Mononuclear cell (primary cell): ENCODE measurements around the gene SGMS1. TPM values are rescaled to one million over a fixed set of nuclear protein-coding genes. Genes with fewer than 3 reads are reported as not detected.
"Not testable (repeated sequence)": the region's sequence is repeated elsewhere in the genome, so short reads cannot be mapped to it uniquely, and the experiment has no call there.

ENCODE experiments used
- H3K27me3 ChIP-seq: 2 replicates; pipeline ENCODE4 v1.6.0; 2011; ENCODE audit warnings: low read length, control low read depth; ENCODE audit not compliant: insufficient read depth
- H3K4me1 ChIP-seq: 2 replicates; pipeline ENCODE4 v1.5.1; 2011; ENCODE audit warnings: mild to moderate bottlenecking, low read length, control low read depth; ENCODE audit not compliant: insufficient read depth
- H3K4me3 ChIP-seq: 2 replicates; pipeline ENCODE4 v1.5.1; 2011; ENCODE audit warnings: mild to moderate bottlenecking, low read length, moderate library complexity
- H3K9me3 ChIP-seq: 2 replicates; pipeline ENCODE4 v1.5.1; 2011; ENCODE audit warnings: low read depth, mild to moderate bottlenecking, control low read depth, low read length
- total RNA-seq: library from RNA; depleted of rRNA; stranded (reverse); fragments of >200 nt; gene quantifications from one replicate; pipeline ENCODE4 v1.2.3, GENCODE V29; 2012

Gene SGMS1
- total RNA-seq, 1 donor, result 62.8 TPM

DNA sequence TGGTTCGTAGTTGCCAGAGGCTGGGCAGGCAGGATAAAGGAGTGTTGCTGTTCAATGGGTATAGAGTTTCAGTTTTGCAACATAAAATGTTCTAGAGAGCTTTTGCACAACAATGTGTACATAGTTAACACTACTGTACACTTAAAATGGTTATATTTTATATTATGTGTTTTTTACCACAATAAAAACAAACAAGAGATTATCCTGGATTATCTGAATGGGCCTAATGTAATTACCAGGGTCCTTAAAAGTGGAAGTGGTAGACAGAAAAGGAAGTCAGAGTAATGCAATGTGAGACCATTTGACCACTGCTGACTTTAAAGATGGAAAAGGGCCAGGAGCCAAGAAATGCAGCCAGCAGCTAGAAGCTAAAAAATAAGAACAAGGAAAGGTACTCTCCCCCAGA lies 159.7 kb downstream of the SGMS1 start:
- Histone ChIP-seq H3K4me1 (peaks cover 33% of the 10 kb centered on the region), H3K4me3 (no peak overlapping the region), H3K27me3 (no peaks in the 10 kb centered on the region), H3K9me3 (no peaks in the 10 kb centered on the region)

DNA sequence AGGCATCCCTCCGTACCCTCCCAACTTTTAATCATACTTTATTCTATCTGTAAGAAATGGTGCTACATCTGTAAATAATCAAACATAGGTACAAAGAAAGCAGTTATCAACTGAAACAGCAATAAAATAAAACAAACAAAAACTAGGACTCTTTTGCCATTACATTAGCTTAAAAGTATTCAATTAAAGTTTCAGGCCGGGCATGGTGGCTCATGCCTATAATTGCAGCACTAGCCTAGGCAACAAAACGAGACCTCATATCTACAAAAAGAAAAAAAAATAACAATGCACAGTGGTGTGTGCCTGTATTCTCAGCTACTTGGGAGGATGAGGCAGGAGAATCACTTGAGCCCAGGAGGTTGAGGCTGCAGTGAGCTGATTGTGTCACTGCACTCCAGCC lies 161.9 kb downstream of the SGMS1 start:
- H3K9me3 ChIP-seq, result no peaks in the 10 kb centered on the region
- peaks cover 39% of the 10 kb centered on the region for H3K4me1 ChIP-seq
- H3K4me3 ChIP-seq, result no peak overlapping the region
- H3K27me3 ChIP-seq, result no peaks in the 10 kb centered on the region

DNA sequence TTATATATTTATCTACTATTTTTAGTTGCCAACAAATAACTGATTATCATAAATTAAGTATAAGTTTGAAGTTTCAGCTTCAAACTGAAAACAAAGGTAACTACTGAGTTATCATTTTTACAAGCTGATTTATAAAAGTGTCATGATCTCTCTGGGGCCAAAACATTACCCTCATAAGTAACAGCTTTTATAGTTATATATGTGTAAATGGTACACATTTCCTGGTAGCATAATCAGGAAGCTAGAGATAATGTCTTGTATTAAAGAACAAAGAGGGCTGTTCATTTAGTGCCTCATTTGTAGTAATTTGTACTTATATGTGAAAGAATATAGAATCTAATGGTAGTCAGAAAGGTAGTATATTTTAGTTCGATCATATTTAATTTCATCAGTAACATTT lies 162.6 kb downstream of the SGMS1 start:
- Histone ChIP-seq H3K27me3 (no peaks in the 10 kb centered on the region), H3K4me1 (peaks cover 42% of the 10 kb centered on the region), H3K4me3 (no peak overlapping the region), H3K9me3 (no peaks in the 10 kb centered on the region)

- H3K27me3 ChIP-seq, result no peaks in the 10 kb centered on the region
- H3K9me3 ChIP-seq, result no peaks in the 10 kb centered on the region
- peaks cover 33% of the 10 kb centered on the region for H3K4me1 ChIP-seq
- H3K4me3 ChIP-seq, result no peak overlapping the region
Measured at GRCh38 chr10:50456719-50457118, 167.0 kb downstream of the SGMS1 start.

DNA sequence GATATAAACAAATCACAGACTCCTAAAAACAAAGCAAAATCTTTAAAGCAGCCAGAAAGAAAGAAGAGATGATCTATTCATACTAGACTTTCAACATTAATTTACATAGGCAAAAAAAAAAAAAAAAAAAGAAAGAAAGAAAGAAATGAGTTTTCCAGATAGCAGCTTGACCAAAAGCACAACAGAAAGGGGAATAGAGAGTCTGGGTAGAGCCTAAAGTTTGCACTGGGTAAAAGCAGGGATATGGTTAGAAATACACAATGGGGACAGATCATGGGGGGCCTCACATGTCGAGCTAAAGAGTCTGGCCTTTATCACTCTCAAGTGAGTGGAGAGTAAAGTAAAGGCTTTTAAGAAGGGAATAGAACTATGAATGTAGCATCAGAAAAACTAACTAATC lies 169.8 kb downstream of the SGMS1 start:
- Histone ChIP-seq H3K4me1 (peaks cover 26% of the 10 kb centered on the region), H3K9me3 (no peaks in the 10 kb centered on the region), H3K27me3 (no peaks in the 10 kb centered on the region), H3K4me3 (no peak overlapping the region)

- H3K4me1 ChIP-seq, result peaks cover 26% of the 10 kb centered on the region
- H3K9me3 ChIP-seq, result no peaks in the 10 kb centered on the region
- H3K4me3 ChIP-seq, result no peak overlapping the region
- no peaks in the 10 kb centered on the region for H3K27me3 ChIP-seq
Measured at GRCh38 chr10:50452603-50453002, 171.2 kb downstream of the SGMS1 start.

DNA sequence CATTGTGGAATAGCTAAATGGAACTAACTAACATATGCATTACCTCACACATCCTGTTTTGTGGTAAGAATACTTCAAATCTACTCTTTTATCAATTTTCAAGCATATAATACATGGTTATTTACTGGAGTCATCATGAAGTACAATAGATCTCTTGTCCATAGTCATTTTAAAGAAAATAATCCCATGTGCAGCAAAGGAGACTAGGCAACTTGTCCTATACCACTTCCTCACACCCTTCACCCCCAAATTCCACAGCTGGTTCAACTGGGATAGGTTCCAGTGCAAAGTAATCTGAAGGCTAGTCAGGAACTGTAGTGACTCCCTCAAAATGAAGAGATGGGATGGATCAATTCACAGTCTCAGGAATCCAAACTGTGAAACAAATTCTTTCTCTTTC lies 176.1 kb downstream of the SGMS1 start:
- Histone ChIP-seq H3K27me3 (no peaks in the 10 kb centered on the region), H3K4me1 (peaks cover 8% of the 10 kb centered on the region), H3K4me3 (no peak overlapping the region), H3K9me3 (no peaks in the 10 kb centered on the region)

DNA sequence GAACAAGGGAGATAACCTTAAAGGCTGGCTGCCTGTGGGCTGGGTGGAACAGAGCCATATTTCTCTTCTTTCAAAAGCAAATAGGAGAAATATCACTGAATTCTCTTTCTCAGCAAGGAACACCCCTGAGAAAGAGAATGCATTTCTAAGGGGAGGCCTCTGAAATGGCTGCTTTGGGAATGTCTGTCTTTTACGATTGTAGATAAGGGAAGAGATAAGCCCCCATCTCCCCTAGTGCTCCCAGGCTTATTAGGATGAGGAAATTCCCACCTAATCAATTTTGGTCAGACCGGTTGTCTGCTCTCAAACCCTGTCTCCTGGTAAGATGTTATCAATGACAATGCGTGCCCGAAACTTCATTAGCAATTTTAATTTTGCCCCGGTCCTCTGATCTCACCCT lies 178.0 kb downstream of the SGMS1 start:
- not testable (repeated sequence) for H3K4me1 ChIP-seq, H3K9me3 ChIP-seq, H3K4me3 ChIP-seq, H3K27me3 ChIP-seq

DNA sequence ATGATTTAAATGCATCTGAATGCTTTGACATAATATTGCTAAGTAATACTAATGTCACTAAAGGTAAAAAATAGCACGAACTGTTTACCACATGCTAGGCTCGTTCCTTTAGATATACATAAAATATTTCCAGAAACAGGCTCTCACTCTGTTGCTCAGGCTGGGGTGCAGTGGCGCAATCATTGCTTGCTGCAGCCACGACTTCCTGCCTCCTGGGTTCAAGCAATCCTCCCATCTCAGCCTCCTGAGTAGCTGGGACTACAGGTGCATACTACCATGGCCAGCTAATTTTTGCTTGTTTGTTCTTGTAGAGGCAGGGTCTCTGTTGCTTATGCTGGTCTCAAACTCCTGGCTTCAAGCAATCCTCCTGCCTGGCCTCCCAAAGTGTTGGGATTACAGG lies 183.3 kb downstream of the SGMS1 start:
- Histone ChIP-seq H3K9me3 (no peaks in the 10 kb centered on the region), H3K27me3 (no peaks in the 10 kb centered on the region)

DNA sequence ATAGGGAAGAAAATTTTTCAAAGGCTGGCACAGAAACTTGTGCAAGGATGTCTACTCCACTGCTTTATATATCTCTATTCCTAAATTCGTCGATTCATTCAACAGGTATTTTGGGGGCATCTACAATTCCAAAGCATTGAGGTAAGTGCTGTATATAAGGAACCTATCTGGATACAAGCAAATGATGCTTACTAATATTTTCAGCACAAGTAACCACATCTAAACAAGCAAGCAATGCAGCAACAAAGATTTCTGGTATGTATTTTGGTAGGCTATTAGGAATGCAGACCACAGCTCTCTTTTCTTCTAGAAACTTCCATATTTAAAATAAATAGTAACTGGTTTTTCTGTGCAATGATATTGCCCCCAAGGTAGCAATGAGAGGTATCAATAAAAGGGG lies 183.9 kb downstream of the SGMS1 start:
- Histone ChIP-seq H3K27me3 (no peaks in the 10 kb centered on the region), H3K4me1 (peaks cover 18% of the 10 kb centered on the region), H3K4me3 (no peak overlapping the region), H3K9me3 (no peaks in the 10 kb centered on the region)

More for the DNA sequence above, 183.3 kb downstream of the SGMS1 start:
- Histone ChIP-seq H3K4me3 (no peak overlapping the region), H3K4me1 (peaks cover 18% of the 10 kb centered on the region)

DNA sequence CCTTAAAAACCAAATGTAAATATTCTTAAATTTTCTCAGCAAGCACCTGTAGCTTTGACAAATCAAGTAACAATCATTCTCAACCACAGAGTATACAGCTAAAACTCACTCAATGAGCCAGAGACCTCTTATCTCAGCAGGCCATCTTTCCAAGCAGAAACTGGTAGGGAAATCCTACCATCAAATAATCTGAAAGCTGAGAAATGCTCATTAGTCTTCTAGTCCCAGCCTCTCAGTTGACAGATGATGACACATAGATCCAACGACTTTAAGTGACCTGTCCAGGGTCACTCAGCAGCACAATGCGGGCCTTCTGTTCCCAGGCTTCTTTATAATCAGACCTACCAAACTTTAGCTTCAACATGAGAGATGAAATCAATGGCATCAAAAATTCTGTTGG lies 184.6 kb downstream of the SGMS1 start:
- Histone ChIP-seq H3K4me1 (peaks cover 18% of the 10 kb centered on the region), H3K4me3 (no peak overlapping the region), H3K9me3 (no peaks in the 10 kb centered on the region), H3K27me3 (no peaks in the 10 kb centered on the region)

DNA sequence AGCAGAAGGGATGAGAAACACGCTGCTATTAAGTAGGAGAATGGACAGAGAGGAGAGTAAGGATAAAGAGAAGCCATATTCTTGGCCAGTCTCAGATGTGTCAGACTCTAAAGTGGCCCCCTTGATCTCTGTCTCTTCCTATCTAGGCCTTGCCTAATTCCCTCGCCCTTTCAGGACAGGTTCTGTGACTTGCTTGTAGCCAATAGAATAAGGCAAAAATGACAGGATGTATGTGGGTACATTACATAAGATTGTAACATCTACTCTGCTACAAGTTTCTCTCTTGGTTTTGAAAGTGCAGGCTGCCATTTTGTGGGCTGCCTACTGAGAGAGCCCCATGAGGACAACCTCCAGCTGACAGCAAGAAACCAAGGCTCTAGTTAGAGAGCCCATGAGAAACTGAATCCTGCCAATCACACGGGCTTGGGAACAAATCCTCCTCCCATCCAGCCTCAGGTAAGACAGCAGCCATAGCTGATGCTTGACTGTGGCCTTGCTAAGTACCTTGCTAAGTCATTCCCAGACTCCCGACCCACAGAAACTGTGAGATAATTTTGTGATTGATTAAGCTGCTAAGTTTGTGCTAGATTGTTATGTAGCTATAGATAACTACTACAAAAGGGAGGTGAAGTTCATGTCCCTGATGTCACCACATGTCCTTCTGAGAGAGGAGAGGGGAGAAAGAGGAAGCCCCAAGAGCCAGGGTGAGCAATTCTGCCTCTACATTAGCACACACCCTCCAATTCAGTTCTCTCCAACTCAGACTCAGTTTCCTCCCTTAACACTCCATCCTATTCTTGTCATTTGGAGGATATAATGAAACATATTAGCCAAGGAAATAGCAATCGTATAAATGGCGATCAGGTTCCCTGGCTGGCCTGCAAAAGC lies 185.5 kb downstream of the SGMS1 start:
- Histone ChIP-seq H3K4me1 (peaks cover 18% of the 10 kb centered on the region), H3K9me3 (no peaks in the 10 kb centered on the region), H3K4me3 (no peak overlapping the region), H3K27me3 (no peaks in the 10 kb centered on the region)

DNA sequence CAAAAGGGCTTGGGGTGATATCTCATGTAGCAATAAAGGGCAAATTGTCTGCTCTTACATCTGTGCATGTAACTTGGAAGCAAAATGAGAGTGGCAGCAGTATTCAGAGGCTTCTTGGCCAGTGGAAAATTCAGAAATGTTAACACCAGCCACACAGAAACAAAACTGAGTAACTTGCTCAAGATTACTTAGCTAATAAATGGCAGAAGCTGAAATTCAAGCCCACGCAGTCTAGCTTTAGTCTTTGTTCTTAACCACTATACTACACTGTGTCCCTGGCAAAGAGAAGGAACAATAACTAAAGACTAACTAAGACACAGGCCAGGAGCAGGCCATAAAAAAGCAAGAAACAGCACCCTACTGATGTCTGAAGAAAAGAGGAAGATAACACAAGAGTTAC lies 186.5 kb downstream of the SGMS1 start:
- Histone ChIP-seq H3K4me1 (peaks cover 18% of the 10 kb centered on the region), H3K4me3 (no peak overlapping the region), H3K27me3 (no peaks in the 10 kb centered on the region), H3K9me3 (no peaks in the 10 kb centered on the region)

GRCh38 chr10:50436805-50437204 lies 187.0 kb downstream of the SGMS1 start:
- H3K9me3 ChIP-seq, result no peaks in the 10 kb centered on the region
- H3K27me3 ChIP-seq, result no peaks in the 10 kb centered on the region
- peaks cover 20% of the 10 kb centered on the region for H3K4me1 ChIP-seq
- H3K4me3 ChIP-seq, result no peak overlapping the region

DNA sequence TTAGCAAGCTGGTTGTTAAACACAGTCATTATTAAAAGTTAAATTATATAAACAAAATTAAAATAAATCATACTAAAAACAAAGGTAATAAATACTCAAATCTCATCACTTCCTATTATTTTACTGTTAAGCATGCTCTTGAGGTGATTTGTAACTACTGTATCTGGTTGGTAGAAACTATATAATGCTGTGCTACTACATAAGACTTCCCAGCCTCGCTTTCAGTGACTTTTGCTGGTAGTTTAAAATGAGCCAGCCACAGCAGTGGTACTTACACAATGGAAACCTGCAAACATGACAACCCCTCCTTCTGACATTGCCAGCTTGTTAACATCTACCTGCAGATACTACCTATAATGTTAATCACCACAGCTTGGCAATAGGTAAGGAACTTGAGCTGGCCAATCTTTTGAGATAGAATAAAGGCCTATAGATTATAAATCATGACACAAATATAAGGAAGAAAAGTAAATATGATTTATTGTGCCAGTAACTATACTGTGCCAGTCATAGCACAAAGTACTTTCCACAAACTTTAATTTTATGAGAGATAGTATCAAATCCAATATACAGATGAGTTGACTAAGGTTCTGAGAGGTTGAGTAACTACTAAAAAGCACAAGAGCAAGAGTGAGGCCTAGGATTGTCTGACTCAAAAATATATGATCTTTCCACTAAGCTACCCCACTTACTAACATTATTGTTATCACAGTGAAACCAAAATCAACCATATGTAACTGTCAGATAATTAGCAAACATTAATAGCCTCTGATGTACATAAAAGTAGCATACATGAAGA lies 191.3 kb downstream of the SGMS1 start:
- Histone ChIP-seq H3K4me3 (no peak overlapping the region), H3K27me3 (no peaks in the 10 kb centered on the region), H3K4me1 (peaks cover 11% of the 10 kb centered on the region), H3K9me3 (no peaks in the 10 kb centered on the region)
